Measurements from ENCODE around the gene MRPL43.

GRCh38 chr10:101007915-101008822, 20.9 kb upstream of the MRPL43 start:
- TF ChIP-seq CTCF (IDR thresholded peaks at IDR 0.05 in 8 of 11, conservative IDR thresholded peaks at IDR 0.05 in 3 of 11) = no peak
- no peak for TF ChIP-seq POLR2A (IDR thresholded peaks at IDR 0.05)
